Upper lobe of left lung (tissue), 6 donors: Measurements from ENCODE around the gene MYO1H. TPM values are rescaled to one million over a fixed set of nuclear protein-coding genes. Genes with fewer than 3 reads are reported as not detected.
A peak's percentile ranks its signal among the peaks of the same experiment; 100 is the strongest.
"Not testable (repeated sequence)": the region's sequence is repeated elsewhere in the genome, so short reads cannot be mapped to it uniquely, and the experiment has no call there.

Source experiments
- ATAC-seq, 2 donors: fragments of 200-7000 bp; cut with Tn5 transposase; one replicate each; pipeline ENCODE4 v1.9.1; 2022; ENCODE audit warnings: mild to moderate bottlenecking in 2 of 2, moderate library complexity in 2 of 2; ENCODE audit not compliant: low FRiP score in 2 of 2
- DNase-seq, 2 donors: peaks; one replicate each; pipeline ENCODE4 v3.0.0-alpha.2; 2019 to 2020
- H3K27ac ChIP-seq, 4 donors: fragments of 200-600 bp; sonication (generic); one replicate each; pipeline ENCODE4 v1.5.1; 2016 to 2019
- H3K27me3 ChIP-seq, 4 donors: fragments of 200-600 bp; sonication (generic); one replicate each; pipeline ENCODE4 v1.5.1; 2017 to 2019
- H3K36me3 ChIP-seq, 4 donors: fragments of 200-600 bp; sonication (generic); one replicate each; pipeline ENCODE4 v1.5.1; 2016 to 2019
- H3K4me1 ChIP-seq, 4 donors: fragments of 200-600 bp; sonication (generic); one replicate each; pipeline ENCODE4 v1.5.1; 2018 to 2019
- H3K4me3 ChIP-seq, 4 donors: fragments of 200-600 bp; sonication (generic); one replicate each; pipeline ENCODE4 v1.5.1; 2017 to 2019; ENCODE audit warnings: mild to moderate bottlenecking in 2 of 4, moderate library complexity in 1 of 4
- H3K9me3 ChIP-seq, 4 donors: fragments of 200-600 bp; sonication (generic); one replicate each; pipeline ENCODE4 v1.5.1; 2018 to 2019
- CTCF ChIP-seq, 6 experiments: fragments of 450-650 bp in 4 of 6; fragments of 200-600 bp in 2 of 6; sonication (generic) in 2 of 6; IDR thresholded peaks; one replicate each; pipeline ENCODE4 v1.5.1; 2016 to 2019; ENCODE audit warnings: antibody characterized with exemption in 6 of 6
- EP300 ChIP-seq, 4 donors: sonication (generic); formaldehyde crosslinking; IDR thresholded peaks; one replicate each; pipeline ENCODE4 v1.5.1; 2017; ENCODE audit warnings: antibody characterized with exemption in 4 of 4, control low read depth in 2 of 4
- POLR2A ChIP-seq, 4 donors: fragments of 450-650 bp; IDR thresholded peaks; one replicate each; pipeline ENCODE4 v1.5.1; 2016 to 2017; ENCODE audit warnings: antibody characterized with exemption in 4 of 4, mild to moderate bottlenecking in 2 of 4
- POLR2AphosphoS5 ChIP-seq, 2 donors: sonication (generic); formaldehyde crosslinking; IDR thresholded peaks; one replicate each; pipeline ENCODE4 v1.5.1; 2017; ENCODE audit warnings: antibody characterized with exemption in 2 of 2
- WGBS, 2 donors: methylation state at CpG; one replicate each; pipeline ENCODE4 v1.1.5; 2017 to 2018; 5-methylcytosine and 5-hydroxymethylcytosine counted together
- total RNA-seq, 6 donors: library from RNA; depleted of rRNA in 4 of 6; stranded (reverse); fragments of >200 nt in 4 of 6; gene quantifications; one replicate each; pipeline versions ENCODE4 v1.1.0 to v1.2.1, GENCODE V29; 2016 to 2021
- donor health status: DM: no; HTN: no; CAD: no; lungs with moderate emphysema.
- donor health status: DM: no; HTN: yes; CAD: no; lungs with severe emphysema.

Gene MYO1H
- total RNA-seq, 6 donors from 2014 or later: 0.17 to 0.51 (median 0.46) TPM; not detected in 3

GRCh38 chr12:109310247-109311125 is 37.2 kb upstream of the MYO1H start:
- no peak for TF ChIP-seq EP300 (IDR thresholded peaks at IDR 0.05)
- TF ChIP-seq POLR2AphosphoS5 (IDR thresholded peaks at IDR 0.05): no peak
- TF ChIP-seq CTCF (IDR thresholded peaks at IDR 0.05): no peak
- no peak for TF ChIP-seq POLR2A (IDR thresholded peaks at IDR 0.05)
- ATAC-seq: peak in 1 of 2 donors; percentile 54
- Histone ChIP-seq H3K4me3 (peak overlapping the region in 3 of 4 donors; percentile 37 to 46 (median 45)), H3K36me3 (no peaks in the 10 kb centered on the region), H3K27me3 (peaks cover 0 to 40% (median 9%) of the 10 kb centered on the region in 4 donors), H3K27ac (no peak overlapping the region), H3K4me1 (peaks cover 13 to 20% (median 15%) of the 10 kb centered on the region in 4 donors), H3K9me3 (no peaks in the 10 kb centered on the region)
- DNase-seq: peak in 1 of 2 donors; percentile 83
- 8% methylated on average over 21 to 29 of the region's 33 CpGs for WGBS, 2 donors

GRCh38 chr12:109321294-109321693 is 26.4 kb upstream of the MYO1H start:
- WGBS, 2 donors: 87 to 89% methylated on average over 8 of the region's 8 CpGs
- H3K9me3 ChIP-seq, ATAC-seq, H3K4me1 ChIP-seq, H3K4me3 ChIP-seq, DNase-seq, H3K27me3 ChIP-seq, H3K27ac ChIP-seq, H3K36me3 ChIP-seq: not testable (repeated sequence)

DNA sequence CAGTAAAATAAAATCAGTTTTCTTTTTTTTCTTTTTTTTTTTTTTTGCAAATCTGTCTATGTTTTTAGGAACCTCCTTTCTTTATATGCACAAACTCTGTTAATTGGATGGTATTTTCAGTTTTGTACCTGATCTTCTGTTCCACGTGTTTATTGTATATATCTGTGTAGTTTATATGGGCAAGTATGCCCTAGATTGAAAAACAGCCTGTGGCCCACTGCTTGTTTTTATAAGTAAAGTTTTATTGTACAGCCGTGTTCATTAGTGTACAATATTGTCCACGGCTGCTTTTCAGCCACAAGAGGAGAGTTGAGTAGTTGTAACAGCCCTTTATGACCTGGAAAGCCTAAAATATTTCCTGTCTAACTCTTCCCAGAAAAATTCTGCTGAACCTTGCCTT is 18.7 kb upstream of the MYO1H start:
- no peaks in the 10 kb centered on the region for H3K27me3 ChIP-seq
- H3K4me3 ChIP-seq: no peak overlapping the region
- ATAC-seq: no peak
- TF ChIP-seq POLR2A (IDR thresholded peaks at IDR 0.05): no peak
- no peak for DNase-seq
- H3K36me3 ChIP-seq: no peaks in the 10 kb centered on the region
- H3K4me1 ChIP-seq: no peaks in the 10 kb centered on the region
- no peaks in the 10 kb centered on the region for H3K9me3 ChIP-seq
- H3K27ac ChIP-seq: no peak overlapping the region
- 73 to 78% methylated on average over 3 of the region's 3 CpGs for WGBS, 2 donors

GRCh38 chr12:109329686-109330085 is 18.0 kb upstream of the MYO1H start:
- ATAC-seq (no peak), DNase-seq (no peak)
- H3K27me3 ChIP-seq: no peaks in the 10 kb centered on the region
- no peaks in the 10 kb centered on the region for H3K36me3 ChIP-seq
- H3K4me3 ChIP-seq: no peak overlapping the region
- no peaks in the 10 kb centered on the region for H3K9me3 ChIP-seq
- TF ChIP-seq POLR2AphosphoS5 (IDR thresholded peaks at IDR 0.05): no peak
- no peak for TF ChIP-seq EP300 (IDR thresholded peaks at IDR 0.05)
- no peak for TF ChIP-seq CTCF (IDR thresholded peaks at IDR 0.05)
- no peak for TF ChIP-seq POLR2A (IDR thresholded peaks at IDR 0.05)
- no peaks in the 10 kb centered on the region for H3K4me1 ChIP-seq
- H3K27ac ChIP-seq: no peak overlapping the region
- WGBS, 2 donors: 60 to 62% methylated on average over 7 of the region's 7 CpGs

DNA sequence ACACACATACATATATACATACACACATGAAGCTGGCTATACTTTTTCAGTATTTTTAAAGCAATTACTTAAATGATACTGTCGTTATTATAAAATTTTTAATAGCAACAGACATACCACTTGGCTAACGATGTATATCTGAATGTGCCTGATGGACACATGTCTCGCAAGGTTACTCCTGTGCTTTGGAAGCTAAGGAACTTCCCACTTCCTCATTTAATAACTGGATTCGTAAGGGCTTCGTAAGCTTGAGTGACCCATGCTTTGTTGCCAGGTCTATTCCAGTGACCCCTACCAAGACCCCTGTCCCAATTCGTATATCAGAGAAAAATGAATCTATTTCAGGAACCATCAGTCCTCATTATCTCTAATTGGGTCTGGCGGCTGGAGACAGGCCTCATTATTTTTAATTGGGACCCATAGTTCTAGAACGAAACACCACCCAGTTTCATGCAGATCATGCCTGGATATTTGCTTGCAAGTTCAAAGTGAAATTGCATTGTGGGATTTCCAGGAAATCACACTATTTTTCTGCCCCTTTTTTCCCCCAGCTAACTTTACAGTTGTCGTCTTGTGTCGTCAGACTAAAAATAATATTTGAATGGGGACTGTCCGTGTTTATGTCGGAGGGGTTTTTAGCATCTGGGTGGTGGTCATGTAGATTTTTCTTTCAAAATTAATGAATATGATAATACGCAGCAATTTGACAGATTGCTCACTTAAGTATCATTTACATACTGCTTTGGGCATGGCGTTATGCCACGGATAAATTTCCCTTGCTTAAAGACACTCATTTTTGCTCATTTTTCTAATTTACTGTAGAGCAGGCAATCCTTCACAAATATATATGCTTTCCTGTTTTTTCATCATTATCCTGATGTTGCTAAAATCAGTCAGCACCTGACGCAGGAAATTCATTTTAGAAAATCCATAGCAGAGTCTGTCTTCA is 17.1 kb upstream of the MYO1H start:
- no peak for DNase-seq
- 83 to 86% methylated on average over 16 of the region's 16 CpGs for WGBS, 2 donors
- TF ChIP-seq EP300 (IDR thresholded peaks at IDR 0.05): no peak
- no peak for TF ChIP-seq CTCF (IDR thresholded peaks at IDR 0.05)
- no peak for TF ChIP-seq POLR2AphosphoS5 (IDR thresholded peaks at IDR 0.05)
- TF ChIP-seq POLR2A (IDR thresholded peaks at IDR 0.05): no peak

More for the DNA sequence above, 17.1 kb upstream of the MYO1H start:
- Histone ChIP-seq H3K9me3 (no peaks in the 10 kb centered on the region), H3K27ac (no peak overlapping the region), H3K27me3 (no peaks in the 10 kb centered on the region), H3K4me3 (no peak overlapping the region), H3K4me1 (no peaks in the 10 kb centered on the region), H3K36me3 (no peaks in the 10 kb centered on the region)
- ATAC-seq: no peak
